ENCODE data around the gene PALM. TPM values are rescaled to one million over a fixed set of nuclear protein-coding genes. Genes with fewer than 3 reads are reported as not detected.
"Not testable (repeated sequence)": the region's sequence is repeated elsewhere in the genome, so short reads cannot be mapped to it uniquely, and the experiment has no call there.

Gene PALM
- total RNA-seq, 1 donor from 2014 or later, result 32.9 TPM

DNA sequence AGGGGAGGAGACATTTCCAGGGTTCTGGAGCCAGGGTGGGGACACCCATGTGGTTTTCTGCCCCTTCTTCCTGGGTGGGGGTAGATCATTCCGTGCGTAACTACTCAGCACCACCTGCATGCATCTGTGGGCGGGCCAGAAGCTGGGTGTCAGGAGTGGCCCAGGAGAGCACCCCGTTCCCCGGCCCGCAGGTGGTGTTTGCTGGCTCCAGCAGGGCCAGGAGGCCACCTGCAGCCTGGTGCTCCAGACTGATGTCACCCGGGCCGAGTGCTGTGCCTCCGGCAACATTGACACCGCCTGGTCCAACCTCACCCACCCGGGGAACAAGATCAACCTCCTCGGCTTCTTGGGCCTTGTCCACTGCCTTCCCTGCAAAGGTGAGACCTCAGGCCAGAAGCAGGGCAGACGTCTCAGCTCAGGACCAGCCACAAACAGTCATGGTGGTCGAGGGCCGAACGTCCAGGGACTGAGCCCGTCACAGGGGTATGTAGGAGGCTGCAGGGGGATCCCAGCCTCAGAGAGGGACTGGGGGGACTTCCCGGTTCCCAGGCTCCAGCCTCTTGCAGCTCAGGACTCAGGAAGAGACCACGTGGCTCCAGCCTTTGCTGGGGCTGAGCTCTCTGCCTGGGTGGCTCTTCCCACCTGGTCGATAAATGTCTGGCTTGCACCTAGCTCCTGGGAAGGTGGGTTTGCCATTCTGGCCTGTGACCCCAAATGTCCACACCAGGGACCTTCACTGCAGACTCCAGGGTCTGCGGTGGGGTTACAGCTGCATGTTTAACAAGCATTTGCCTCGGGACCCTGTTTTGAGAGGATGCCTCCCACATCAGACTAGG is 30.9 kb upstream of the PALM start:
- no peak for DNase-seq
- intact Hi-C loops (cut with DNase I), result no loop called here
- no peak for ATAC-seq (ENCODE audit: poor library complexity)

DNA sequence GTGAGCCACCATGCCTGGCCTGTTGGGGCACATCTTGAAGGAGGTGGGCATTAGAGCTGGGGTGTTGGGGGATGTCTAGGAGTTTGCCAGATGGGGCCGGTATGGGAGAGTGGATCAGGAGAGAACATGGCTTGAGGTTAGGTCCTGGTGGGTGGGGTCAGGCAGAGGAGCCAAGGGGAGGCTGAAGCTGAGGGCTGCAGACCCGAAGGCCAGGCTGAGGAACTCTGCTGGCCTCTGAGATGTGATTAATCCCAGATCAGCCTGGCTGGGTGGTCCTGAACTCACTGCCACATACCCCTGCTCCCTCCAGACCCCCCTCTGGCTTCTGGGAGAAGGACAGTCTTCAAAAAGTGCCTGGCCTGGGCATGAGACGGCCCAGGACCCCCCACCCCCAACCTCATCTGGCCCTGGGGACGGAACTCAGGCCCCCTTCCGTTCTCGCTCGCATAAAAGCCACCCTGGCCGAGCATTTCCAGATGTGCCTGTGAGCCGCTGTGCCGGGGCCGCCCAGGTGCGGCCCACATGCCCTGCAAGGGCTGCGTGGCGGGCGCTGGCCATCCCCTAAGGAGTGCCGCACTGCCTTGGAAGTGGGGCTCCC is 29.8 kb upstream of the PALM start:
- intact Hi-C loops (cut with DNase I), result no loop called here
- ATAC-seq (ENCODE audit: poor library complexity) (no peak), DNase-seq (no peak)

DNA sequence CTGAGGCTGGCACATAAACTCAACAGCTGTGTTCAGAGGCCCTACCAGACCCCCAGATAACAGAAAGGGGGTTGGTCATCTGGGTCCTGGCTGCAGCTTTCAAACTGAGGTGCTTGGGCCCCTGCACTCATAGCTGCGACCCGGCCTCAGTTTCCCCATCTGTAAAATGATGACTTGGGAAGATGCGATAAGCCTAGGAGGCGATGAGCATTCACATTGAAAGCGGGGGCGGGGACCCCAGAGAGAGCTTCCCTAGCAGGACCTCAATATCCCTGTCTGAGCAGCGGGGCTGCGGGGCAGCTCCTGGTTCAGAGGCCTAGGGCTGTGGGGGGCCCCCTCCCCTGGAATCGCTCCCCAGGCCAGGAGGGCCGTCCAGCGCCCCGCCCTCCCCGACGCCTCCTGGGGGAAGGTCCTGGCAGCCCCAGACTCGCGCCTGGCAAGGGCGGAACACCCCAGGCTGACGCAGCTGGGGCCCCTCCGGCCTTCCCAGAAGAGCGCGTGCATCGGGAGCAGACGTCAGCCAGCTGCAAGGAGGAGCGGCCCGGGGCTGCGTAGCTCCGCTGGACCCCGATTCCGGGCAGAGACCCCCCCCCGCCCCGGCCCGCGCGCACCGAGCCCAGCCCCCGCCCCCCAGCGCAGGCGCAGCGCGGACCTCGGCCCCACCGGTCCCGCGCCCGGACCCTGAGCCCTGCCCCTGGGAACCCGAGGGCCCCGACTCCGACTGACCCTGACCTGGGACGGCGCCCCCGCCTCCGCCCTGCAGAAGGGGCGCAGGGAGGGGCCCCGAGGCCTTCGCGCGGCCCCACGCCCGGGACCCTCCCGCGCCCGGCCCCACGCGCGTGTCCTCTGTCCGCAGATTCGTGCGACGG is 29.1 kb upstream of the PALM start:
- ATAC-seq (ENCODE audit: poor library complexity) (peak; percentile 15), DNase-seq (peak; percentile 83)
- intact Hi-C loops (cut with DNase I), result no loop called here

DNA sequence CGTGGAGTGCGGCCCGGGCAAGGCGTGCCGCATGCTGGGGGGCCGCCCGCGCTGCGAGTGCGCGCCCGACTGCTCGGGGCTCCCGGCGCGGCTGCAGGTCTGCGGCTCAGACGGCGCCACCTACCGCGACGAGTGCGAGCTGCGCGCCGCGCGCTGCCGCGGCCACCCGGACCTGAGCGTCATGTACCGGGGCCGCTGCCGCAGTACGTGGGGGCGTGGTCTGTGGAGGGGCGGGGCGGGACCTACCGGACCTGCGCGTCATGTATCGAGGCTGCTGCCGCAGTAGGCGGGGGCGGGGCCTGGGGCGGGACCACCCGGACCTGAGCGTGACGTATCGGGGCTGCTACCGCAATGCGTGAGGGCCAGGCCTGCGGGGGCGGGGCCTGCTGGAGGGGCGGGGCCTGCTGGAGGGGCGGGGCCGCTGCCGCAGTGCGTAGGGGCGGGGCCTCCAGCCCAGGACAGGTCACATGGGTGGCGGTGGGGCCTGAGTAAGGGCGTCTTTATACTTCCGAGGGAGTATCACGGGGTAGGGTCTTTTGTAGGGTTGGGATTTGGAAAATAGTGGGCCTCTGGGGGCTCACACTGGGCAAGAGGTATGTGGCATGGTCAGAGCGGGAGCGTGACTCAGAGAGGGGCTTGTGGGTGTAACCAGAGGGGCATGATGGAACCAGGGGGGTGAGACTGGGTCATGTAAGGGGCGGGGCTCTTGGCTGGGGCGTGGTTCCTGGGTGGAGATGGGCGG is 28.3 kb upstream of the PALM start:
- ATAC-seq (ENCODE audit: poor library complexity) (peak; percentile 89), DNase-seq (peak; percentile 100)
- intact Hi-C loops (cut with DNase I), result no loop called here

DNA sequence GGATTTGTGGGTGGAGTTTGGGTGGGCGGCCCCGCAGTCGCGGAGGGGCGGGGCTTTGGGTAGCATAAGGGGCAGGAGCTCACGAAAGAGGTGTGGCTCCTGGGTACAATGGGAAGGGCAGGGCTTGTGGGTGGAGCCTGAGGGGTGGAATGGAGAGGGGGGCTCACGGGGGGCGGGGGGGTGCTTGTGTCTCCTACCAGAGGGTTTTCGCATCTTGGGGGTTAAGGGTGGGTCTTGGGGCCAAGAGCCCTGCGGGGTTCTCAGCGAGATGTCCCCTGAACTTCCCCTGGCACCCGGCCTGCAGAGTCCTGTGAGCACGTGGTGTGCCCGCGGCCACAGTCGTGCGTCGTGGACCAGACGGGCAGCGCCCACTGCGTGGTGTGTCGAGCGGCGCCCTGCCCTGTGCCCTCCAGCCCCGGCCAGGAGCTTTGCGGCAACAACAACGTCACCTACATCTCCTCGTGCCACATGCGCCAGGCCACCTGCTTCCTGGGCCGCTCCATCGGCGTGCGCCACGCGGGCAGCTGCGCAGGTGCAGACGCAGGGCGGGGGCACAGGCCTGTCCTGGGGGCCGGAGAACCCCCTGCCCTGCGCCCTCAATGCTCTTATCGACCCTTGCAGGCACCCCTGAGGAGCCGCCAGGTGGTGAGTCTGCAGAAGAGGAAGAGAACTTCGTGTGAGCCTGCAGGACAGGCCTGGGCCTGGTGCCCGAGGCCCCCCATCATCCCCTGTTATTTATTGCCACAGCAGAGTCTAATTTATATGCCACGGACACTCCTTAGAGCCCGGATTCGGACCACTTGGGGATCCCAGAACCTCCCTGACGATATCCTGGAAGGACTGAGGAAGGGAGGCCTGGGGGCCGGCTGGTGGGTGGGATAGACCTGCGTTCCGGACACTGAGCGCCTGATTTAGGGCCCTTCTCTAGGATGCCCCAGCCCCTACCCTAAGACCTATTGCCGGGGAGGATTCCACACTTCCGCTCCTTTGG is 27.4 kb upstream of the PALM start:
- no peak for ATAC-seq (ENCODE audit: poor library complexity)
- DNase-seq, result peak; percentile 93
- intact Hi-C loops (cut with DNase I), result no loop called here

DNA sequence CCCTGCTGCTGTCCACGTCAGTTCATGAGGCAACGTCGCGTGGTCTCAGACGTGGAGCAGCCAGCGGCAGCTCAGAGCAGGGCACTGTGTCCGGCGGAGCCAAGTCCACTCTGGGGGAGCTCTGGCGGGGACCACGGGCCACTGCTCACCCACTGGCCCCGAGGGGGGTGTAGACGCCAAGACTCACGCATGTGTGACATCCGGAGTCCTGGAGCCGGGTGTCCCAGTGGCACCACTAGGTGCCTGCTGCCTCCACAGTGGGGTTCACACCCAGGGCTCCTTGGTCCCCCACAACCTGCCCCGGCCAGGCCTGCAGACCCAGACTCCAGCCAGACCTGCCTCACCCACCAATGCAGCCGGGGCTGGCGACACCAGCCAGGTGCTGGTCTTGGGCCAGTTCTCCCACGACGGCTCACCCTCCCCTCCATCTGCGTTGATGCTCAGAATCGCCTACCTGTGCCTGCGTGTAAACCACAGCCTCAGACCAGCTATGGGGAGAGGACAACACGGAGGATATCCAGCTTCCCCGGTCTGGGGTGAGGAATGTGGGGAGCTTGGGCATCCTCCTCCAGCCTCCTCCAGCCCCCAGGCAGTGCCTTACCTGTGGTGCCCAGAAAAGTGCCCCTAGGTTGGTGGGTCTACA is 25.9 kb upstream of the PALM start:
- DNase-seq (no peak), ATAC-seq (ENCODE audit: poor library complexity) (no peak)
- intact Hi-C loops (cut with DNase I), result no loop called here

DNA sequence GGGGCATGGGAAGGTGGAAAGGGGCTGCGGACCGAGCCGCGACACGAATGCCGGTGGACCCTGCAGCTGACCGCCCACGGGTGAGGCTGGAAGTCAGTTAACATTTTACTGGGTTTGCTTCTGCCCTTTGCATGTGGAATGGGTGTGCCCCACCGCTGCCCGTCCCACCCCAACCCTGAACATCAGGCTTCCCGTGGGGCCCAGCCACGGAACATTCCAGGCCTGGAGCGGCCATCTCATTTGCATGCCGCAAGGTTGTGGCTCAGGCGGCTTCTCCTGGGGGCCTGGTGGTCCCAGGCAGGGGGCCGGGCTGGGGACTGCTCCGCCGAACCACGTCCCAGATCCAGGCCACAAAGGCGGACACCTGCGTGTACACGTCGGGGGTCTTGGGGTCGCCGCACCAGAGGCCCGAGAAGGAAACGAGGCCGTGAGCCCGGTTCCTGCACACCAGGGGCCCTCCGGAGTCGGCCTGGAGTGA is 23.2 kb upstream of the PALM start:
- DNase-seq, result no peak
- intact Hi-C loops (cut with DNase I), result no loop called here

DNA sequence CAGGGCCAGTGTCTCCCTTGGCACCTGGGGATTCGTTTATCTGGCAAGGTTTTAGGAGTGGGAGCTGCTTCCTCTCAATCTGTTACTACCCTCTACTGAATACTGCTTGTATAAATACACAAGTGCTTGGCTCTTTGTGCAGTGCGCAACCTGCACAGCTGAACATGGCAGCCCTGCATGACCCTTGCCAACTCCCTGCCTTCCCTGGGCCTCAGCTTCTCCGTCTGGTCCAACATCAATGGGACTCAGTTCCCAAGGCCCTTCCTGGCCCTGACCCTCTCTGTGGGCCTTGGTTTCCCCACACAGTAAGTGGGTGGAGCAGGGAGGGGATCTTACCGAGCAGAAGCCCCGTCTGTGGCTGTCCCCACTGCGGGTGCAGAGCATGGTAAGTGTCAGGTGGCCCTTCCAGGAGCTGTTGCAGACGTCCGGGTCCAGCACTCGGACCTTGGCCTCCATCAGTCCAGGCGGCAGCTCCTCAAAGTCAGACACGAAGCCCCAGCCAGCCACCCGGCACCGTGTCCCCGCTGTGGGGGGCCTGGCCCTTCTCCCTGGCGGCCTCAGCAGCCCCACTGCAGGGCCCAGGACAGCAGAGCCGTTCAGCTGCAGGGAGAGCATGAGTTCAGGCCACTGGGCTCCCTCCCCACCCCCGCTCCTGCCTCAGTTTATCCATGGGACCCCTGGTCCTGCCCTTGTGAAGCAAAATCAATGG is 22.0 kb upstream of the PALM start:
- intact Hi-C loops (cut with DNase I), result no loop called here
- DNase-seq (no peak), ATAC-seq (ENCODE audit: poor library complexity) (no peak)

More for the DNA sequence above, 23.2 kb upstream of the PALM start:
- ATAC-seq (ENCODE audit: poor library complexity), result no peak

DNA sequence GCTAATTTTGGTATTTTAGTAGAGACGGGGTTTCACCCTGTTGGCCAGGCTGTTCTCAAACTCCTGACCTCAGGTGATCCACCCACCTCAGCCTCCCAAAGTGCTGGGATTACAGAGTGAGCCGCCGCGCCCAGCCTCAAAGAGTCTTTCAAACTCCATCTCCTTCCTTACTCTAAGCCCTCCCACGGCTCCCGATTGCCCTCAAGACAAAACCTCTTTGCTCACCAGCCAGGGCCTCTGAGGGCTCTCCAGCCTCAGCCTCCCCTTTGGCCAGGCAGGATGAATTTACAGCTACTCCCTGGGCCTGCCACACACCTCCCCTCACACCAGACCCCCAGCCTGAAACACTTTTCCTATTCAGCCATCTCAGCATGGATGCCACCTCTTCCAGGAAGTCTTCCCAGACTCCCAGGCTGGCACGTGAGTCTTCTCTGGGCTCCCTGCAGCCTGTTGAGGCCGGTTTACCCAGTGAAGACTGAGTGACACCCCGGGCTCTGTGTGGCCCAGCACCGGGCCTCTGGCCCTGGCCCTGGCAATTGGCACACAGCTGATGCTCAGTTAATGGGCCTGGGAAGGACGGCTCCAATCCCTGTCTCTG is 21.1 kb upstream of the PALM start:
- no peak for ATAC-seq (ENCODE audit: poor library complexity)
- no peak for DNase-seq
- intact Hi-C loops (cut with DNase I), result no loop called here

DNA sequence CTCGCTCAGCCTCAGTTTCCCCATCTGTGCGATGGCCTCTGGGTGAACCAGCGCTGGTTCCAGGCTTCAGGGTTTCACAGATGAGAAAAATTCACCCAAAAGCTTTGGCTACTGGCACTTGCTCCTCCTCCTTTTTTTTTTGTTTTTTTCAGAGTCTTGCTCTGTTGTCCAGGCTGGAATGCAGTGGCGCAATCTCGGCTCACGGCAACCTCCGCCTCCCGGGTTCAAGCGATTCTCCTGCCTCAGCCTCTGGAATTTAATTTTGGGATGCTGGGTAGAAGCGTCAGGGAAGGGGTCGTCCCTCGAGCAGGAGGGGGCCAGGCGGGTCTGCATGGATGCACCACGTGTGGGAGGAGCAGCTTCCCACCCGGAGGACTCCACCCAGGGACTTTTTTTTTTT is 20.5 kb upstream of the PALM start:
- no peak for ATAC-seq (ENCODE audit: poor library complexity)
- intact Hi-C loops (cut with DNase I), result no loop called here
- DNase-seq, result no peak

DNA sequence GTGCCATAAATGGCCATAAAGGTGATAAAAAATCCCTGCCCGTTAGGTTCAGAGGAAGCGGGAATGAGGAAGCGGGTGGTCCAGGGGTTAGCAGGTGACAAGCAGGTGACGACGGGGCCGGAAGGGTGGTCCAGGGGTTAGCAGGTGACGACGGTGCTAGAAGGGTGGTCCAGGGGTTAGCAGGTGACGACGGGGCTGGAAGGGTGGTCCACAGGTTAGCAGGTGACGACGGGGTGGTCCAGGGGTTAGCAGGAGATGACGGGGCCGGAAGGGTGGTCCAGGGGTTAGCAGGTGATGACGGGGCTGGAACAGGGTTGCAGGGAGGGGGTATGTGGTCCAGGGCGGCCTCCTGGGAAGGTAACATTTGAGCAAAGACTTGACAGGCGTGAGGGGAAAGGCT is 19.7 kb upstream of the PALM start:
- DNase-seq (no peak), ATAC-seq (ENCODE audit: poor library complexity) (no peak)
- intact Hi-C loops (cut with DNase I), result no loop called here

DNA sequence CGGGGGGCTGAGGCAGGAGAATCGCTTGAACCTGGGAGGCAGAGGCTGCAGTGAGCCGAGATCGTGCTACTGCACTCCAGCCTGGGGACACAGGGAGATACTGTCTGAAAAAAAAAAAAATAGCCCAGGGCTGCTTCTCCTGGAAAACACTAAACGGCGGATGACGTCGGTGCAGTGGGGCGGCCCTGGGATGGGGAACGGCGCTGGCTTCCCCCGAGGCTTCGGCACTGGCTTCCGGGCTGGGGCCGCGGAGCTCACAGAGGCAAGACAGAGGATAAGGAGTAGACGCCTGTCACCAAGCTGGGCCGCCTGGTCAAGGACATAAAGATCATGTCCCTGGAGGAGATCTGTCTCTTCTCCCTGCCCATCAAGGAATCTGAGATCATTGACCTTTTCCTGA is 18.5 kb upstream of the PALM start:
- peak; percentile 73 for DNase-seq
- peak; percentile 59 for ATAC-seq (ENCODE audit: poor library complexity)
- intact Hi-C loops (cut with DNase I), result no loop called here

DNA sequence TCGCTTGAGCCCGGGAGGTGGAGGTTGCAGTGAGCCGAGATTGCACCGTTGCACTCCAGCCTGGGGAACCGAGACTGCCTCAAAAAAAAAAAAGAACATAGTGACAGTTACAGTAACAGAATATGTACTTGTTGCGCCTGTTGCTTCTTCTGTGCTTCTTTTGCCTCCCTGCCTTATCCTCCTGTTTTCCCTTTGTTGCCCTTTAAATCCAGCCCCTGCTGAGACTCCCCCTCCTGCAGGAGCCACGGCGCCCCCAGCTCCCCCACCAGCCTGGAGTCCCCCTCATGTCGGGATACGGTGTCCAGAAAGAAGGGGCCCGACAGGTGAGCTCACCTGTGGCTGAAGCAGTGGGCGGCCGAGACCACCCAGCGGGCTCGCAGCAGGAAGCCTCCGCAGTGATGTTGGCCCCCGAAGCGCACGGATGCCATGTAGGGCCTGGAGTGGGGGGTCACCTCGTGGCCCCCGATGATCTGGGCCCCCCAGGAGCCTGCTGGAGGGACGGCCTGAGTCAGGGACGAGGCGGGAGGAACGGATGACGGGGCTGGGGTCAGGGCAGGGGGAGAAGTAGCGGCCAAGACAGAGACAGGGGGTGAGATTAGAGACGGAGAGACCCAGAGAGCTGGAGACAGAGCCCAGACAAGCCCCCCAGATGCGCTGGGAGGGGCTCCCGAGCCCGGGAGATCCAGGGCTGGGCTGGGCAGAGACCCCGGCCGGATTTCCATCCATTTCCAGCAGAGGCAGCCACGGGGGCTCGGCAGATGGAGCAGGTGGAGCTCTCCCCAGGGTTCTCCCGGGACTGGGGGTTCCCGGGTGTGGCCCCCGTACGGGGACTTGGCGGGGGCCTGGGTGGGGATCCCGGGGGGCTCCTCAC is 14.0 kb upstream of the PALM start:
- intact Hi-C loops (cut with DNase I), result no loop called here
- ATAC-seq (ENCODE audit: poor library complexity), result no peak
- no peak for DNase-seq

DNA sequence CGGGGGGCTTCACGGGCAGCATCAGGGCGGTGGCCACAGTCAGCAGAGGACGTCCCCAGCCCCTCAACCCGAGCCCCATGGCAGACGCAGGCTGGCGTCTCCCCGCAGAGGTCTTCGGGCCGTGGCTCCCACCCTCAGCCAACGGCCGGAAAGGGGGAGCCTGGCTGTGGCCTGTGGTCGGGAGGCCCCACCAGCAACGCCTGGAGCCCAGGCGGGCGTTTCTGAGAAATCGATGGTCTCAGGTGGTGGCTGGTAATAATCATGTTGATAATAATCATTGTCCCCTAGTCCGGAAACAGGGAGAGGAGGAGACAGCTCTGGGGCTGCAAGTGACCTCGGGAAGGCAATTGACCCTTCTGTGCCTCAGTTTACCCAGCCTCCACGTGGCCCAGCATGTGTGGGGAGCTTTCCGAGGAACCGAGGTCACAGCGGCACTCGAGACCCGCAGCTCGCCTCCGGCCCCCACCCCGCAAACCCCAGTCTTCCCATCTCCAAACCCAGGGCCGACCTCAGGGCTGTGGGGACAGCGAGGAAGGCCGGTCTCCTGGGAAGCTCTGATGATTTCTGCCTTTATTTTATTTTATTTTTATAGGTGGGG is 13.3 kb upstream of the PALM start, which contains the start of gene PRSS57:
Gene PRSS57 (minus strand): TSS at position 101 of the 598 bp plus-strand sequence. CDS start 22 bp downstream, at position 79.
- intact Hi-C loops (cut with DNase I), result no loop called here

DNA sequence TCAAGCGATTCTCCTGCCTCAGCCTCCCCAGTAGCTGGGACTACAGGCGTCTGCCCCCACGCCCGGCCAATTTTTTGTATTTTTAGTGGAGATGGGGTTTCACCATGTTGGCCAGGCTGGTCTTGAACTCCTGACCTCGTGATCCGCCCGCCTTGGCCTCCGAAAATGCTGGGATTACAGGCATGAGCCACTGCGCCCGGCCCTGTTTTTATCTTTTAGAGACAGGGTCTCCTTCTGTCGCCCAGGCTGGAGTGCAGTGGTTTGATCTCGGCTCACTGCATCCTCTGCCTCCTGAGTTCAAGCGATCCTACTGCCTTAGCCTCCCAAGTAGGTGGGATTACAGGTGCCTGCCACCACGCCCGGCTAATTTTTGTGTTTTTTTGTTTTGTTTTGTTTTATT is 10.2 kb upstream of the PALM start:
- ATAC-seq (ENCODE audit: poor library complexity); intact Hi-C loops (cut with DNase I): not testable (repeated sequence)

More for the DNA sequence above, 13.3 kb upstream of the PALM start, which contains the start of gene PRSS57:
- ATAC-seq (ENCODE audit: poor library complexity) (no peak), DNase-seq (no peak)

More for the DNA sequence above, 10.2 kb upstream of the PALM start:
- DNase-seq, result not testable (repeated sequence)

Data from Right ventricle myocardium superior (tissue), 1 donor.